H1 (cell line): Measurements from ENCODE around the gene KLF6. TPM values are rescaled to one million over a fixed set of nuclear protein-coding genes. Genes with fewer than 3 reads are reported as not detected.

ENCODE experiments used
- CTCF ChIA-PET: fragments of 300-600 bp; sonication (Branson Sonifier 250); formaldehyde crosslinking; loops from one replicate; lab custom pipeline; 2021; ENCODE audit not compliant: partially characterized antibody; lab: Charles Lee
- POLR2A ChIA-PET: fragments of 300-600 bp; sonication (Branson Sonifier 250); formaldehyde crosslinking; loops from one replicate; lab custom pipeline; 2021; ENCODE audit warnings: inconsistent platforms; ENCODE audit not compliant: partially characterized antibody; lab: Charles Lee
- DNase-seq, 2 experiments: peaks; one replicate each; pipeline versions ENCODE4 v3.0.0 to v3.0.0-alpha.2; 2010 to 2022; ENCODE audit warnings: low spot score in 2 of 2, low read depth in 1 of 2, mixed read lengths in 1 of 2
- FAIRE-seq: peaks from 2 replicates; lab custom pipeline; 2011; peaks lifted over from hg19 to GRCh38; lab: Jason Lieb, UNC
- H2AFZ ChIP-seq: 2 replicates; pipeline ENCODE4 v1.8.1; 2012; ENCODE audit warnings: low read length, inconsistent platforms
- H2AK5ac ChIP-seq: 2 replicates; pipeline ENCODE4 v1.6.1; 2013; ENCODE audit warnings: low read depth, low read length
- H2BK120ac ChIP-seq: replicated peaks from 2 replicates; pipeline ENCODE3; 2013; ENCODE audit warnings: low read depth, low read length, inconsistent platforms
- H2BK12ac ChIP-seq: 2 replicates; pipeline ENCODE4 v1.6.1; 2013; ENCODE audit warnings: low read depth, low read length
- H2BK15ac ChIP-seq: 2 replicates; pipeline ENCODE4 v1.6.1; 2013; ENCODE audit warnings: low read length
- H2BK20ac ChIP-seq: 2 replicates; pipeline ENCODE4 v1.6.1; 2013; ENCODE audit warnings: low read length
- H2BK5ac ChIP-seq: 2 replicates; pipeline ENCODE4 v1.6.1; 2013; ENCODE audit warnings: low read depth, low read length
- H3K14ac ChIP-seq: 2 replicates; pipeline ENCODE4 v1.6.1; 2013; ENCODE audit warnings: inconsistent platforms; ENCODE audit not compliant: insufficient read length
- H3K18ac ChIP-seq: 2 replicates; pipeline ENCODE4 v1.6.1; 2013; ENCODE audit warnings: low read length; ENCODE audit errors: extremely low read depth
- H3K23ac ChIP-seq: 2 replicates; pipeline ENCODE4 v1.6.1; 2013; ENCODE audit warnings: inconsistent platforms; ENCODE audit not compliant: insufficient read length
- H3K23me2 ChIP-seq: 2 replicates; pipeline ENCODE4 v1.6.1; 2013; ENCODE audit warnings: low read depth, low read length
- H3K27ac ChIP-seq: 2 replicates; pipeline ENCODE4 v1.6.1; 2011; ENCODE audit warnings: low read depth, low read length, inconsistent platforms
- H3K27me3 ChIP-seq, 4 experiments: replicated peaks in 1 of 4; 1 replicate in 1 of 4; 2 replicates in 3 of 4; pipeline versions ENCODE4 v1.6.1 to v1.8.1; 2011 to 2013; ENCODE audit warnings: low read length in 3 of 4, mild to moderate bottlenecking in 3 of 4, inconsistent platforms in 2 of 4, mixed read lengths in 2 of 4, moderate library complexity in 1 of 4; ENCODE audit not compliant: control insufficient read depth in 3 of 4, insufficient read depth in 3 of 4; ENCODE audit errors: extremely low read depth in 1 of 4
- H3K36me3 ChIP-seq, 4 experiments: 2 replicates each; pipeline versions ENCODE4 v1.6.1 to v1.8.1; 2011 to 2013; ENCODE audit warnings: mild to moderate bottlenecking in 4 of 4, low read length in 3 of 4, moderate library complexity in 2 of 4, control low read depth in 1 of 4, inconsistent platforms in 1 of 4; ENCODE audit not compliant: insufficient read depth in 4 of 4, control insufficient read depth in 2 of 4
- H3K4ac ChIP-seq: replicated peaks from 2 replicates; pipeline ENCODE3; 2013; ENCODE audit warnings: low read length, low read depth, mixed read lengths, inconsistent platforms; ENCODE audit not compliant: insufficient read length
- H3K4me1 ChIP-seq, 4 experiments: replicated peaks in 1 of 4; 1 replicate in 1 of 4; 2 replicates in 3 of 4; pipeline versions ENCODE4 v1.6.1 to v1.8.1; 2011 to 2013; ENCODE audit warnings: low read length in 3 of 4, inconsistent platforms in 2 of 4, mixed read lengths in 1 of 4; ENCODE audit not compliant: insufficient read depth in 4 of 4, control insufficient read depth in 3 of 4
- H3K4me2 ChIP-seq, 2 experiments: 2 replicates each; pipeline versions ENCODE4 v1.6.1 to v1.8.1; 2011 to 2013; ENCODE audit warnings: low read depth in 2 of 2, low read length in 2 of 2, control low read depth in 1 of 2, inconsistent platforms in 1 of 2, mild to moderate bottlenecking in 1 of 2; ENCODE audit not compliant: insufficient read depth in 1 of 2
- H3K4me3 ChIP-seq, 4 experiments: fragments of 200-600, 300-600 bp in 1 of 4; sonication (generic), shearing (Covaris generic), sonication (Bioruptor Twin) in 1 of 4; 2 replicates each; pipeline versions ENCODE4 v1.5.1 to v1.8.1; 2011 to 2016; ENCODE audit warnings: low read length in 4 of 4, low read depth in 3 of 4, control low read depth in 2 of 4, inconsistent platforms in 2 of 4, mild to moderate bottlenecking in 2 of 4, mixed read lengths in 1 of 4, moderate library complexity in 1 of 4; ENCODE audit not compliant: insufficient read depth in 2 of 4; ENCODE audit errors: extremely low read depth in 1 of 4
- H3K56ac ChIP-seq: replicated peaks from 2 replicates; pipeline ENCODE3; 2013; ENCODE audit warnings: low read depth, mild to moderate bottlenecking, mixed read lengths, low read length, inconsistent platforms; ENCODE audit not compliant: insufficient read length
- H3K79me1 ChIP-seq: 2 replicates; pipeline ENCODE4 v1.6.1; 2013; ENCODE audit warnings: low read depth, low read length, control low read depth
- H3K79me2 ChIP-seq, 2 experiments: 2 replicates each; pipeline versions ENCODE4 v1.6.1 to v1.8.1; 2012 to 2013; ENCODE audit warnings: low read length in 2 of 2, mild to moderate bottlenecking in 2 of 2, inconsistent platforms in 1 of 2; ENCODE audit not compliant: insufficient read depth in 2 of 2, control insufficient read depth in 1 of 2
- H3K9ac ChIP-seq, 4 experiments: replicated peaks in 1 of 4; 1 replicate in 1 of 4; 2 replicates in 3 of 4; pipeline versions ENCODE4 v1.6.1 to v1.8.1; 2011 to 2013; ENCODE audit warnings: low read depth in 3 of 4, low read length in 3 of 4, control low read depth in 2 of 4, mild to moderate bottlenecking in 2 of 4, moderate library complexity in 2 of 4, inconsistent platforms in 1 of 4; ENCODE audit errors: extremely low read depth in 1 of 4
- H3K9me3 ChIP-seq, 2 experiments: 2 replicates each; pipeline versions ENCODE4 v1.6.1 to v1.8.1; 2012 to 2013; ENCODE audit warnings: mild to moderate bottlenecking in 2 of 2, moderate library complexity in 2 of 2, control low read depth in 1 of 2, inconsistent platforms in 1 of 2, low read depth in 1 of 2, low read length in 1 of 2, mixed read lengths in 1 of 2; ENCODE audit not compliant: insufficient read depth in 2 of 2
- H4K20me1 ChIP-seq, 2 experiments: replicated peaks in 1 of 2; 2 replicates each; pipeline versions ENCODE3 to v1.8.1; 2011 to 2013; ENCODE audit warnings: inconsistent platforms in 2 of 2, low read length in 2 of 2, mild to moderate bottlenecking in 1 of 2; ENCODE audit not compliant: insufficient read depth in 2 of 2, control insufficient read depth in 1 of 2
- H4K5ac ChIP-seq: 2 replicates; pipeline ENCODE4 v1.6.1; 2013; ENCODE audit warnings: low read length, low read depth, mixed read lengths, inconsistent platforms; ENCODE audit not compliant: insufficient read length
- H4K8ac ChIP-seq: 2 replicates; pipeline ENCODE4 v1.8.0; 2013; ENCODE audit warnings: mild to moderate bottlenecking, moderate library complexity, low read length, inconsistent platforms; ENCODE audit not compliant: insufficient read depth; ENCODE audit errors: extremely low read depth
- H4K91ac ChIP-seq: replicated peaks from 2 replicates; pipeline ENCODE3; 2013; ENCODE audit warnings: low read length, mixed read lengths, inconsistent platforms; ENCODE audit not compliant: insufficient read length
- CEBPB ChIP-seq: IDR thresholded peaks from 2 replicates; pipeline ENCODE4 v1.6.1; 2012; ENCODE audit warnings: low read depth, low read length
- HDAC6 ChIP-seq: IDR thresholded peaks from one replicate; pipeline ENCODE4 v1.7.1; 2012; ENCODE audit warnings: low read depth, mild to moderate bottlenecking, inconsistent platforms, low read length, moderate library complexity
- KDM1A ChIP-seq: fragments of 200-600, 300-600 bp; sonication (generic); IDR thresholded peaks from 2 replicates; pipeline ENCODE4 v1.7.1; 2016; ENCODE audit warnings: mild to moderate bottlenecking, low read length, borderline replicate concordance
- NRF1 ChIP-seq: IDR thresholded peaks from 2 replicates; pipeline ENCODE4 v1.6.1; 2011; ENCODE audit warnings: mild to moderate bottlenecking, low read depth, low read length, improper control_type of control experiment
- SAP30 ChIP-seq: fragments of 300-600 bp; sonication (generic); IDR thresholded peaks from 2 replicates; pipeline ENCODE4 v1.7.1; 2012; ENCODE audit warnings: low read length, moderate library complexity, mild to moderate bottlenecking, inconsistent platforms; ENCODE audit not compliant: insufficient read depth, insufficient replicate concordance
- SIRT6 ChIP-seq: IDR thresholded peaks from one replicate; pipeline ENCODE4 v1.7.1; 2012; ENCODE audit warnings: low read length, inconsistent platforms
- SP2 ChIP-seq: IDR thresholded peaks from 2 replicates; pipeline ENCODE4 v1.6.1; 2012; ENCODE audit warnings: mild to moderate bottlenecking, low read length, inconsistent platforms
- WGBS, 2 experiments: shearing (Covaris generic) in 1 of 2; methylation state at CpG; one replicate each; pipeline versions ENCODE4 v1.1.6 to v1.1.7; 2013 to 2015; ENCODE audit warnings: low lambda C conversion rate in 2 of 2, mixed read lengths in 2 of 2, inconsistent platforms in 1 of 2, low coverage in 1 of 2, missing lambda C conversion rate in 1 of 2; ENCODE audit not compliant: insufficient replicate concordance in 2 of 2, insufficient coverage in 1 of 2, insufficient read length in 1 of 2; ENCODE audit errors: extremely low coverage in 1 of 2, missing lambda C conversion rate in 1 of 2; 5-methylcytosine and 5-hydroxymethylcytosine counted together
- polyA plus RNA-seq, 7 experiments: library from polyadenylated mRNA; depleted of rRNA in 3 of 7; stranded (reverse) in 5 of 7; unstranded in 2 of 7; fragments of >200 nt in 5 of 7; fragments of 200-250 nt in 2 of 7; gene quantifications; 1 replicate in 5 of 7; 2 replicates in 1 of 7; 4 replicates in 1 of 7; pipeline versions ENCODE4 v1.2.1 to v1.2.3, GENCODE V29; 2011 to 2013; ENCODE audit warnings: missing spikeins in 2 of 7, mixed read lengths in 2 of 7
- total RNA-seq: library from RNA; stranded (reverse); fragmentation: NEBNext Ultra II Directional; extraction: Animal tissue kit (Norgen Biotek cat#: 25700); gene quantifications from 2 replicates; pipeline ENCODE4 v1.2.1, GENCODE V29; 2021

Gene KLF6
- total and polyA plus RNA-seq, 2 of the 8 experiments (the other 6 are each of a cell fraction or from before 2014, with no cell fraction given), result 5.7 to 19.5 TPM

DNA sequence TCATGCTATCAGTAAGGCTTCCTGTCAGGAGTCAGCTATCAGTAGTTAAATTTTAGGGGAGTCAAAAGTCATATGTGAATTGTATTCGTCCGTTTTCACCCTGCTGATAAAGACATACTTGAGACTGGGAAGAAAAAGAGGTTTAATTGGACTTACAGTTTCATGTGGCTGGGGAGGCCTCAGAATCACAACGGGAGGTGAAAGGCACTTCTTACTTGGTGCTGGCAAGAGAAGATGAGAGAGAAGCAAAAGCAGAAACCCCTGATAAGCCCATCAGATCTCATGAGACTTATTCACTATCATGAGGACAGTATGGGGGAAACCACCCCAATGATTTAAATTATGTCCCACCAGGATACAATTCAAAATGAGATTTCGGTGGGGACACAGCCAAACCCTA lies 47.1 kb downstream of the KLF6 start:
- Histone ChIP-seq H2BK120ac (no peak overlapping the region), H3K4me3 (no peak overlapping the region), H3K14ac (no peak overlapping the region), H3K9me3 (peaks cover 0 to 3% of the 10 kb centered on the region in 2 experiments; a peak in 1 of 4 replicates), H2BK20ac (no peak overlapping the region), H2BK12ac (no peak overlapping the region), H3K79me1 (no peaks in the 10 kb centered on the region), H3K4ac (no peak overlapping the region), H3K23ac (no peak overlapping the region), H4K20me1 (no peaks in the 10 kb centered on the region), H3K56ac (no peak overlapping the region), H3K36me3 (no peaks in the 10 kb centered on the region; a peak in 1 of 8 replicates), H4K8ac (no peak overlapping the region), H2AK5ac (no peak overlapping the region), H3K23me2 (no peaks in the 10 kb centered on the region), H2AFZ (no peak overlapping the region), H2BK5ac (no peak overlapping the region), H3K9ac (no peak overlapping the region), H3K4me1 (no peaks in the 10 kb centered on the region), H3K27me3 (no peaks in the 10 kb centered on the region), H4K5ac (no peak overlapping the region), H4K91ac (no peak overlapping the region), H2BK15ac (no peak overlapping the region), H3K79me2 (no peaks in the 10 kb centered on the region), H3K27ac (no peak overlapping the region), H3K18ac (no peak overlapping the region), H3K4me2 (no peak overlapping the region)
- ChIA-PET POLR2A (no interaction called here), CTCF (interaction anchor here (0.6 to 1.7 kb wide), 4 partner anchors 12 to 70 kb away, joined by 3 to 5 read pairs (median 4); no protein-coding TSS in a partner anchor)
- TF ChIP-seq SP2 (no peak), CEBPB (no peak), NRF1 (no peak), KDM1A (no peak), SIRT6 (no peak), SAP30 (no peak), HDAC6 (no peak)
- FAIRE-seq (no peak), DNase-seq (no peak)
- 86% methylated on average over 4 of the region's 4 CpGs; no CpG with 5 or more reads in 1 of the 2 experiments for WGBS, 2 experiments
